G401.6 (cell line): ENCODE data around the gene HES6.

Experiments
- FAIRE-seq: peaks from 2 replicates; lab custom pipeline; 2012; peaks lifted over from hg19 to GRCh38; lab: Jason Lieb, UNC

The HES6 gene

GRCh38 chr2:238233625-238234024 is 6.2 kb downstream of the HES6 start:
- FAIRE-seq, result no peak

- no peak for FAIRE-seq
These were observed 8.0 kb downstream of the HES6 start for GRCh38 chr2:238231809-238232208.

GRCh38 chr2:238231251-238231793 is 8.5 kb downstream of the HES6 start:
- no peak for FAIRE-seq

GRCh38 chr2:238230699-238231098 is 9.1 kb downstream of the HES6 start:
- no peak for FAIRE-seq

- no peak for FAIRE-seq
These were observed 11.1 kb downstream of the HES6 start for GRCh38 chr2:238228700-238229099.

GRCh38 chr2:238227587-238228032 is 12.2 kb downstream of the HES6 start:
- FAIRE-seq, result no peak

- no peak for FAIRE-seq
These were observed 12.9 kb downstream of the HES6 start for GRCh38 chr2:238226698-238227586.

- no peak for FAIRE-seq
These were observed 13.7 kb downstream of the HES6 start for GRCh38 chr2:238225911-238226697.

- FAIRE-seq, result no peak
These were observed 14.7 kb downstream of the HES6 start for GRCh38 chr2:238225121-238225520.

GRCh38 chr2:238224356-238225035 is 15.3 kb downstream of the HES6 start:
- no peak for FAIRE-seq

- FAIRE-seq, result no peak
These were observed 18.8 kb downstream of the HES6 start for GRCh38 chr2:238220892-238221521.

GRCh38 chr2:238220274-238220891 is 19.5 kb downstream of the HES6 start:
- no peak for FAIRE-seq

GRCh38 chr2:238216651-238217184 is 23.1 kb downstream of the HES6 start:
- FAIRE-seq, result no peak

GRCh38 chr2:238207006-238207405 is 32.8 kb downstream of the HES6 start:
- no peak for FAIRE-seq

GRCh38 chr2:238203973-238204683 is 35.7 kb downstream of the HES6 start:
- no peak for FAIRE-seq

- no peak for FAIRE-seq
These were observed 36.5 kb downstream of the HES6 start, which contains the start of gene ILKAP for GRCh38 chr2:238203094-238203972. Gene ILKAP (minus strand): TSS chr2:238203695. CDS start chr2:238203553, 142 bp downstream.

- no peak for FAIRE-seq
These were observed 37.3 kb downstream of the HES6 start for GRCh38 chr2:238202326-238203093.

GRCh38 chr2:238190445-238190844 is 49.4 kb downstream of the HES6 start:
- no peak for FAIRE-seq
